CD4-positive, alpha-beta T cell treated with Interleukin-15 for 4 hours (primary cell): ENCODE results near the gene YWHAQ.
"Not testable (repeated sequence)": the region's sequence is repeated elsewhere in the genome, so short reads cannot be mapped to it uniquely, and the experiment has no call there.

Experiments used
- DNase-seq: peaks from one replicate; pipeline ENCODE4 v3.0.0-alpha.2; 2020; ENCODE audit warnings: low spot score

The YWHAQ gene

DNA sequence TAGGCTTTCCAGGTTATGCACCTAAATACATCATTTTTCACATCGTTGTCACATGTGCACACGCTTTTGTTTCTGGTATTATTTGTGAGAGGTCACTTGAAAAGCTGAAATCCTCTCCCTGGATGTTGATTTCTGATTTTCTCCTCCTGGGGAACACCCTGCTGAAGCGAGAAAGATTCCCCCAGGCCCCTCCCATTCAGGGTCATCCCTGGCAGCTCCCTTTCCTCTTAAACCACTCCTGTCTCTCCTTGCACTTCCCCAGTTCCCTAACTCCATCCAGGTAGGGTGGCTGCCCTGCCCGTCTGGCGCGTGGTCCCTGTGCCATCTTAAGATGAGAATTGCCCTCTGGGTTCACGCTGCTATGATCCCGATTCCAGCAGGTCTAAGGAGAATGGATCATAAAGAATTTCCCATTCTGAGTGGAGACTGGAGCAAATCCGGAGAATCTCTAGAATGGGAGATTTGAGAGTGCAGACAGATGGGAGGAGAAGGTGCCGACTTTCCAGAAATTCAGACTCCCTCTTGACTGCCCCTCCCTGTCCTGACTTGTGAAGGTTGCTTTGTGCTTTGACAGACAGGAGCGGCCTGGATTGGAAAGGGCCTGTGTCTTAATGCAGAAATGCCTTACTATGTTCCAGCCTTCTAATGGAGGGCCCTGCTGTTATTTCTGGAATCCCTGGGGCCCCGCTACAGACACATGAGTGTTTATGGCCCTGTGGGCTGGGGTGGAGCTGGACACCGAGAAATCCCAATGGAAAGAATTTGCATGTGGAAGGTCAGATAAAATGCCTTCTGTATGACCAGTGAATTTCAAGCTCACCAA is 1.3 kb upstream of the YWHAQ start:
- DNase-seq, result no peak

DNA sequence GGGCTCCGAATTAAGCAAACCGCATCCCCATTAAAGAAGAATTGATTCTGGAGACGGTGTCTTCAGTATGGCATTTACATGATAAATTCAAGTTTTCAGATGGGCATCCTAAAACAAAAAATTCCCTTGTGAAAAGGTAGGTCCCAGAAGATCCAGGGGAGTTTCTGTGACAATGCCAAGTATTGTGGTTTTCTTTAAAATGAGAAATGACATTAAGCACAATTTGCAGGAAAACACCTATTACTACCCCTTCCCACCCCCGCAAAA is 689 bp upstream of the YWHAQ start:
- no peak for DNase-seq

DNA sequence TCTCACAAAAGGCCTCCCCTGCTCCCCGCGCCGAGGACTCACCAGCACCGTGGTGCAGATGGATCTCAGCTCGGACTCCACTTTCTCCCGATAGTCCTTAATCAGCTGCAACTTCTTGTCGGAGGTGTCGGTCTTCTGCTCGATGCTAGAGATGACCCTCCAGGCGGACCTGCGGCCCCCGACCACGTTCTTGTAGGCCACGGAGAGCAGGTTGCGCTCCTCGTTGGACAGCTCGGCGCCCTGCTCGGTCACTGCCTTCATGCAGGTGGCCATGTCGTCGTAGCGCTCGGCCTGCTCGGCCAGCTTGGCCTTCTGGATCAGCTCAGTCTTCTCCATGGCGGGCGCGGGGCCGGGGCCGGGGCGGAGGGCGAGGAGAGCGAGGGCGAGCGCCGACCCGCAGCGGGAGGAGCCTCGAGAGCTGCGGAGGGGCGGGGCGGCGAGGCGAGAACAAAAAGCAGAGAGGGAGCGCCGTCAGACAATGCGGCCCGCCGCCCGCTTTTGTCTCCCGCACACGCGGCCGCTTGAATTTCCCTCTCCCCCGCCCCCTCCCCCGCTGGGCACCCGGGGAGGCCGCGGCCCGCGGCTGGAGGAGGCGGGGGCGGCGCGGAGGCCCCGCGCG is 571 bp downstream of the YWHAQ start:
- peak; percentile 73 for DNase-seq

DNA sequence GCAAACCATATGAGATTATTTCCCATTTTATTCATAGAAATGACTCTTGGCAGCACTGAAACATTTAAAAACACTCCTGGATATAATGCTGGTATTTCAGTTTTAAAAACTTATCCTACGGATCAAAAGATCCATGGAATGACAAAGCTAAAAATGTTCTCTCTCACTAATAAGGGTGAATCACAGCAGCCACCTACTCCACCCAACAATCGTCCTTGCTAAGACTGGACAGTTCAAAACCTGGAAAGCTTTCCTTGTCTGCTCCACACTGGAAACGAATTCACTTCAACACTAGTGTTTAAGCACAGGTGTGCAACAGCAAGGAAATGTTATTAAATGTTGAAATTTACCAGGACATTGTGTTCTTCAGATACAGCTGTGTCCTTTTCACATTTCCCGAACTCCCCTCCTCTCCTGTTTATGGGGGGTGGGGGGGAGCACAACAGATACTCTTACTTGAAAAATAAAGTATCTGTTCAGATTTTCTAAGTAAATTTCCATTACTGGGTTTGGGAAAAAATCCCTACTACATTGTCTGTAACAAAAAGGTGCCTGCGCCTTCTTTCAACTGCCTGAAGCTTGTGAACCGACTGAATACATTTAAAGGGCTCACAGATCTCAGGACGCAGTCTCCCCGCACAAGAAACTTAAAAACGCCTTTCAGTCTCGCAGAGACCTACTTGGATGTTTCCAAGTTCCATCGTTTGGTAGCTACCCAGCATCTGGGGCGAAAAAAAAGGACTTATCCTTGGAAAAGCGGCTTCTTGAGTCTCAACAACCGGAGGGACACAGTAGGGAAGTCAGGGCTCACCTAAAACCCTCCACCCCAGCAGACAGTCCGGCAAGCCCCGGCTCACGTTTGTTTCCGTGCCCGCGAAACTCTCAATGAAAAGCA is 1.3 kb downstream of the YWHAQ start:
- DNase-seq, result no peak

DNA sequence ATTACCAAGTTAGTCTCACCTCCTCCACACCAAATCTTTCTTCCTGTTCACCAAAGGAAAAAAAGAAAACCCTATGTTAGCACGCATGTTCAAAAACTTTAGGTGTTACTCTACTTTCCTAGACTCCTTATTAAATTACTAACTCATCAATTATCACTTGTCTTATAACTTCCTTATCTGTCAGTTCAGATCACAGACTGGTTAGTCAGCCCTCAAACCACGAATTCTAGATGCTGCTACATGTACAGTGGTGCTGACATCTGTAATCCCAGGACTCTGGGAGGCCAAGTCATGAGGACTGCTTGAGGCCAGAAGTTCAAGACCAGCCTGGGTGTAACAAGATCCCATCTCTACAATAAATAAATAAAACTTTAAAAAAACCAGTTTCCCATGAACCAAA is 3.5 kb downstream of the YWHAQ start:
- peak; percentile 53 for DNase-seq

DNA sequence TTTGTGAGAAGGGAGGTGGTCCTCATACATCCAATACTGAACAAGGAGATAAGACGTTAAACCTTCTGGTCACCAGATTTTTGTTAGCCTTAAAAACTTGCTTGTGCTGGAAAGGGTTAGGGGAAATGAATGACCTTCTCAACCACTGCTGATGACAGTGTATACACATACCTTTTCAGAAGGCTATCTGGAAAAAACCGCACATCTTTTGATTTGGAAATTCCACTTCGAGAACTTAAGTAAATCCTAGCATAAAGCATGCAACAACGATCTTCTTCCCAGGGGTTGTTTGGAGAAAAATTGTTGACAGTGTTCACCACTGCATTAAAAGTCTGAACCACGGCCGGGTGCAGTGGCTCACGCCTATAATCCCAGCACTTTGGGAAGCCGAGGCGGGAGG is 7.6 kb downstream of the YWHAQ start:
- DNase-seq, result no peak

DNA sequence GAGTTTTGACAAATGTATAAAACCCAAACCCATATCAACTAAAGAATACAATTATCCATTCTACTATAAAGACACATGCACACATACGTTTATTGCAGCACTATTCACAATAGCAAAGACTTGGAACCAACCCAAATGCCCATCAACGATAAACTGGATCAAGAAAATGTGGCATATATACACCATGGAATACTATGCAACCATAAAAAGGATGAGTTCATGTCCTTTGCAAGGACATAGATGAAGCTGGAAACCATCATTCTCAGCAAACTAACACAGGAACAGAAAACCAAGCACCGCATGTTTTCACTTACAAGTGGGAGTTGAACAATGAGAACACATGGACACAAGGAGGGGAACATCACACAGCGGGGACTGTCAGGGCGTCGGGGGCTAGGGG is 9.1 kb downstream of the YWHAQ start:
- DNase-seq, result not testable (repeated sequence)

DNA sequence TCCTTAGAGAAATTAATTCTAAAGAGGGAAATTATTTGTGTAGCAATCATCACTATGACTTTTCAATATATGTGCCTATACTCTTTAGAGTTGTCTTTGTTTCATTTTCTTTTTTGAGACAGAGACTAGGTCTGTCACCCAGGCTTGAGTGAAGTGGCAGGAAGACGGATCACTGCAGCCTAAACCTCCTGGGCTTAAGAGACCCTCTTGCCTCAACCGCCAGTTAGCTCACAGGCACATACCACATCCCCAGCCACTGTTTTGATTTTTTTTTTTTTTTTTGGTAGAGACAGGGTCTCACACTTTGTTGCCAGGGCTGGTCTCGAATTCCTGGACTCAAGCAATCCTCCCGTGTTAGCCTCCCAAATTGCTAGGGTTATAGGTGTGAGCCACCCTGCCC is 12.4 kb downstream of the YWHAQ start:
- peak; percentile 48 for DNase-seq

DNA sequence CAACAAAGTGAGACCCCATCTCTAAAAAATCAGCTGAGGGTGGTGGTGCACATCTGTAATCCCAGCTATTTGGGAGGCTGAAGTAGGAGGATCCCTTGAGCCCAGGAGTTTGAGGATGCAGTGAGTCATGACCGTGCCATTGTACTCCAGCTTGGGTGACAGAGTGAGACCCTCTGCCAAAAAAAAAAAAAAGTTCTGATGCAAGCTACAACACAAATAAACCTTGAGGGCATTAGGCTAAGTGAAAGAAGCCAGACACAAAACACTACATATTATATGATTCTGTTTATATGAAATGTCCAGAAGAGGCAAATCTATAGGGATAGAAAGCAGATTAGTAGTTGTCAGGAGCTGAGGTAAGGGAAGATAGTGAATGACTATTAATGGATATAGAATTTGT is 13.0 kb downstream of the YWHAQ start:
- DNase-seq, result no peak

DNA sequence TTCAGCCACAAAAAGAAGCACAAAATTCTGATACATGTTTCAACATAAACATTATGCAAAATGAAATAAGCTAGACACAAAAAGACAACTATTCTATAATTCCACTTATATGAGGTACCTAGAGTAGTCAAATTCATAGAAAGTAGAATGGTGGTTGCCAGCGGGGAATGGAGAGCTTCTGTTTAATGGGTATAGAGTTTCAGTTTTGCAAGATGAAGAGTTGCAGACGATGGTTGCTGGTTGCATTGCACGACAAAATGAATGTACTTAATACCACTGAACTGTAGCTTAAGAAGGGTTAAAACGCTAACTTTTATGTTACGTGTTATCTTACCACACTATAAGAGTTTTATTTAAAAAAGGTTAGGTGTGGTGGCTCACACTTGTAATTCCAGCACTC is 13.5 kb downstream of the YWHAQ start:
- no peak for DNase-seq

DNA sequence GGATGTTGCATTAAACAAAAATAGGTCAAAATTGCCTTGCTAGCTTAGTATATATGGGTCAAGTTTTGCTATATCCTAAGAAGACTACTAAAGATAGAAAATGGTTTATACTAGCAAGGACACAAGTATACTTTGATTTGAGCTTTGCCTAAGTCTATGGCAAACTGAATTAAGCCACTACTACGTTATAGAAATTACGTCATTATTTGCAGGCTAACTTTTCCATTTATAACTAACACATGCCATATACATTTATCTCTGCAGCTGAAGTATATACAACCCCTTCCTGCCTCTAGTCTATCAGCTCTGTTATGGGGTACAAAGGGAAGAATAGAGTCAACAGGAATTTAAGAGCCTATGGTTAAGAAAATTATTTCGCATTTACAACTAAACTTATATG is 16.2 kb downstream of the YWHAQ start:
- DNase-seq, result no peak

DNA sequence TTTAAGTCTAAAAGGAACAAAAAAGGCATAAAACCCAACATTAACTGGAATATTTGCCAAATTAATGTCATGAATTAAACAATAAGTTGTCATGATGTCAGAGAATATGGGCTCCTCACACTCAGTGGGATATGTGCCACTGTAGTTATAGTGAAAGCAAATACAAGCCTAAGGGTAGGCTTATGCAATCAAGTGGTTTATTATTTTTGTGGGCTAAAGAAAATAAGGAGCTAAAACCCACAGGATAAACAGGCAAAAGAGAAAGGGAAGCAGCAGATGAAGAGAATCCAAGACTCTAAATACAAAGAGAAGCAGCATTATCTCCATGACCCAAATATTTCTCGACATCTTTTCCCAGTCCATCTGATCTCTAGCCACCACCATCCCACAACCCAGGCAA is 17.5 kb downstream of the YWHAQ start:
- no peak for DNase-seq

DNA sequence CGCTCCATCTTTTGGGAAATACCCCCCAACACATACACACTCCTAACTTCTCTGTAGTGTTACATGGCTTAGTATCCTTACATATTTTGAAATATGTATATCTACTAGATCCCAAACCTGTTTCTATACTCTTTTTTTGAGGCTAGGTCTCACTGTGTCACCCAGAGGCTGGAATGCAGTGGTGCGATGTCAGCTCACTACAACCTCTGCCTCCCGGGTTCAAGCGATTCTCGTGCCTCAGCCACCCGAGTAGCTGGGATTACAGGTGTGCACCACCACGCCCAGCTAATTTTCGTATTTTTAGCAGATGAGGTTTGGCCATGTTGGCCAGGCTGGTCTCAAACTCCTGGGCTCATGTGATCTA is 19.3 kb downstream of the YWHAQ start:
- DNase-seq, result not testable (repeated sequence)

DNA sequence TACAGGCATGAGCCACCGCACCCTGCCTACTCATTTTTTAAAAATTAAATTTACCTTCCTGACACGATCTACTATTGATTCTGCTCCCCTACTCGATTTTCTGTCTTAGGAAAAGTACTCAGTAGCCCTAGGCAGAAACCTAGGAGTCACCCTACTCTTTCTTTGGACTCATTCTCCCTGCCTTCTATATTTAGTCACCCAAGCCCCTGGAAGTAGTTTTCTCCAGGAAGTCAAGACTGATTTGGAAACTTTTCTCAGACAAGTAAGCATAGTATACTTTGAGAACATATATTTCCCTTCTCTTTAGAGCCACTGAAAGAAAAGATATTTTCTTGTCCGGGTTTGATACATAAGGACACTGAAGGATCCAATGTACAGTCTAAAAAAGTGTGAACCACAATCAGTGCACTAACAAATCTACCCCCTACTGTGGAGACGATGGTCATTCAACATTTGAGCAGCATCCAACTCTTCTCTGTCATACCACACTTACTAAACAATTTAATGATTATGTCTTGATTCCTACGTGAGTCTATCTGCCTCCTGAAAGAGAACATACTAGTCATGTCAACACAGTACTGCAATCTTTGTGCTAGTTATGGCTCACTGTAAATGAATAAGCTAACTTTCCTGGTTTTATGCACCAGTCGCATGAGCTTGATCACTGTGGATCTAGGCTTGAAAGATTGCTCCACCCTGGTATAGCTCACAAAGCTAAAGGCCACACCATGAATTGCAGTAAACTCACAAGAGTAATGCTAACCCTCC is 19.8 kb downstream of the YWHAQ start:
- no peak for DNase-seq

DNA sequence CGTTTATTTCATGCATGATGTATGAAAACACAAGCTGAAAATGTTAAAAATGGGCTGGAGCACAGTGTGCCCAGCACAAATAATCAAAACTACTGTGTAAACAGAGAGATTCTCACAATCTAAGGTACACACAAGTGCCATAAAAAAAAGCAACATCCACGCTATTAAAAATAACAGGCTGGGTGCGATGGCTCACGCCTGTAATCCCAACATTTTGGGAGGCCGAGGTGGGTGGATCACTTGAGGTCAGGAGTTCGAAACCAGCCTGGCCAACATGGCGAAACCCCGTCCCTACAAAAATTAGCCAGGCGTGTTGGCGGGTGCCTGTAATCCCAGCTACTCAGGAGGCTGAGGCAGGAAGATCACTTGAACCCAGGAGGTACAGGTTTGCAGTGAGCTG is 22.3 kb downstream of the YWHAQ start:
- DNase-seq, result not testable (repeated sequence)

DNA sequence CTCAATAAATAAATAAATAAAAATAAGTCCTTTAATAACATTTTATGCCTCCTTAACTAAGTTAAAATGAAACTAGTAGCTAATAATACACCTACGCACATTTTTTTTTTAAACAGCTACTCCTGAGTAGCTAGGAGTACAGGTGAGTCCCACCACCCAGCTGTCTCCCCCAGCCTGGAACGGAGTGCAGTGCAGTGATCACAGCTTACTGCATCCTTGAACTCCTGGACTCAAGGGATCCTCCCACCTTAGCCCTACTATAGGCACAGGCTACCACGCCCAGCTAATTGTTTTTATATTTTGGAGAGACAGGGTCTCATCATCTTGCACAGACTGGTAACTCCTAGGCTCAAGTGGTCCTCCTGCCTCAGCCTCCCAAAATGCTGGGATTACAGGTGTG is 28.4 kb downstream of the YWHAQ start:
- DNase-seq, result no peak

DNA sequence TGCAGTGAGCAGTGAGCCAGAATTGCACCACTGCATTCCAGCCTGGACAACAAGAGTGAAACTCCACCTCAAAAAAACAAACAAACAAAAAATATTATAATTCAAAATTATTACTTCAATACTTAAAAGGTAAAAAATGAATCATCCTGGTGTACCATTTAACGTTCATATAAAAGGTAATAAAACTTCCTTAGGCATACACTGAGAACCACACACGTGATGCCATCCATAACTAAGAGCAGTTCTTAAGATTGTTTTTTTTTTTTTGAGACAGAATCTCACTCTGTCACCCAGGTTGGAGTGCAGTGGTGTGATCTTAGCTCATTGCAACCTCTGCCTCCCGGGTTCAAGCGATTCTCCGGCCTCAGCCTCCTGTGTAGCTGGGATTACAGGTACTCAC is 29.4 kb downstream of the YWHAQ start:
- no peak for DNase-seq

DNA sequence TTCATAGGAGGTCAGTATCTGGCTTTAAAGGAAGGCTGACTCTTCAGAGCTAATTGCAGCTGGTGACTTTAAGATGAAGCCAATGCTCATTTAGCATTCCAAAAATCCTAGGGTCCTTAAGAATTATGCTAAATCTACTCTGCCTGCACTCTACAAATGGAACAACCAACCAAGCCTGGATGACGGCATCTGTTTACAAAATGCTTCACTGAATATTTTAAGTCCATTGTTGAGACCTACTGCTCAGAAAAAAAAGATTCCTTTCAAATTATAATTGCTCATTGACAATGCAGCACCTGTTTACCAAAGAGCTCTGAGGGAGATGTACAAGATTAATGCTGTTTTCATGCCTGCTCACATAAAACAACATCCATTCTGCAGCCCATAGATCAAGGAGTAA is 31.4 kb downstream of the YWHAQ start:
- DNase-seq, result no peak

DNA sequence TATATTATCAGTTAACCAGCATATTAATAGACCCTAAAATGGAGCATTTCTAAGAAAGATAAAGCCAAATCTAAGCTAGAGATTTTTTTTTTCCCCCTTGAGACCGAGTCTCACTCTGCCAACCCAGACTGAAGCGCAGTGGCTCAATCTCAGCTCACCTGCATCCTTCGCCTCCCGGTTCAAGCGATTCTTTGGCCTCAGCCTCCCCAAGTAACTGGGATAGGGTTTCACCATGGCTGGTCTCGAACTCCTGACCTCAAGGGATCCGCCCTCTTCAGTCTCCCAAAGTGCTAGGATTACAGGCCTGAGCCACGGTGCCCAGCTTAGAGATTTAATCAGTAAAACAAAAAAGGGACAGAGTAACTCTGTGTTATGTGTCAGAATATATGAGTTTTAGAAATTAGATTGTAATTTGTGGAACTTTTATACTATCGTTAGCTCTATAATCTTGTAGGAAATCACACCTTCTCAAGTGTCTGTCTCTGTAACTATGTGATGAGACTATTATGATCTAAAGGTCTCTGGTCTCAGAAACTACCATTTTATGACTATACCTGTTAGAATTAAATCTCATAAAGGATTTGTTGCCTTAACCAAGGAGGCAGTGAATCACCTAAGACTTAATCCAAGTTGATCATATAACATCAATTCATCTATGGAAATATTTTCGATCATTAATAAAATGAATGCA is 34.0 kb downstream of the YWHAQ start:
- no peak for DNase-seq

DNA sequence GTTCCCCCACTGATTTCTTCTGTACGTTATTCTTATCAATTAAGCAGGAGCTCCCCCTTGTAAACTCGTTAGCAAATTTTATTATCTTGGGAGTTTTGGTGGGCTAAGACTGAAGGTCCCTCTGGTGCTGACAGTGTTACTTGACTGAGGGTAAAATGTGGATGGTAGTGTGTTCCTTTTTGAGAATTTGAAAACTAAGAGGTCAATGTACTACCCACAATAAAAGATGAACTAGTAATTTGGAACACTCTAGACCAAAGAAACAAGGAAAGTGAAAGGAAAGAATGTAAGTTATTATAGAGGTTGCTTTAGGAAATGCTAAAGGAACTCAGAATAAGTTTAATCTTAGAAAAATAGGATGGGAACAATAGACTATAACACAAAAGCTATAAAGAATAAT is 35.1 kb downstream of the YWHAQ start:
- DNase-seq, result no peak

DNA sequence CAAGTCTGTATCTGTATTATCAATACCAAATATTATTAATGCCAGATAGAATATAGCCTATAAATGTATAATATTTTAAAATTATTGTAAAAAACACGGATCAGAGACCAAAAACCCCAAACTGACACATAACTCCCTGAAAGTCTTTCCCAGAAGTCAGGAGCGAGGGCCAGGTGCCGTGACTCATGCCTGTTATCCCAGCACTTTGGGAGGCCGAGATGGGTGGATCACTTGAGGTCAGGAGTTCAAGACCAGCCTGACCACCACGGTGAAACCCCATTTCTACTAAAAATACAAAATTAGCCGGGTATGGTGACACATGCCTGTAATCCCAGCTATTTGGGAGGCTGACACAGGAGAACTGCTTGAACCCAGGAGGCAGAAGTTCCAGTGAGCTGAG is 35.5 kb downstream of the YWHAQ start:
- DNase-seq, result not testable (repeated sequence)
